GM12875 (cell line): ENCODE data around the gene NELL1.
"Not testable (repeated sequence)": the region's sequence is repeated elsewhere in the genome, so short reads cannot be mapped to it uniquely, and the experiment has no call there.

Experiments used
- H3K4me3 ChIP-seq: one replicate; pipeline ENCODE4 v1.5.1; 2011; ENCODE audit warnings: low read depth, low read length, control low read depth
- CTCF ChIP-seq: IDR thresholded peaks from 2 replicates; pipeline ENCODE4 v1.5.1; 2011; ENCODE audit warnings: low read depth, mild to moderate bottlenecking, control low read depth, inconsistent platforms, low read length, moderate library complexity, borderline replicate concordance; ENCODE audit not compliant: insufficient read depth

The NELL1 gene

GRCh38 chr11:20835561-20835960 lies 166.2 kb downstream of the NELL1 start:
- H3K4me3 ChIP-seq, result no peak overlapping the region
- TF ChIP-seq CTCF, result no peak

GRCh38 chr11:20839231-20839630 lies 169.8 kb downstream of the NELL1 start:
- TF ChIP-seq CTCF, result no peak
- no peak overlapping the region for H3K4me3 ChIP-seq

- no peak for TF ChIP-seq CTCF
- no peak overlapping the region for H3K4me3 ChIP-seq
Observed at GRCh38 chr11:20840341-20840740, 171.0 kb downstream of the NELL1 start.

GRCh38 chr11:20844216-20844615 lies 174.8 kb downstream of the NELL1 start:
- TF ChIP-seq CTCF, result no peak
- no peak overlapping the region for H3K4me3 ChIP-seq

- no peak overlapping the region for H3K4me3 ChIP-seq
- TF ChIP-seq CTCF, result no peak
Observed at GRCh38 chr11:20844630-20845029, 175.2 kb downstream of the NELL1 start.

GRCh38 chr11:20854215-20854955 lies 185.0 kb downstream of the NELL1 start:
- no peak for TF ChIP-seq CTCF
- H3K4me3 ChIP-seq, result no peak overlapping the region

GRCh38 chr11:20861322-20861721 lies 191.9 kb downstream of the NELL1 start:
- no peak overlapping the region for H3K4me3 ChIP-seq
- TF ChIP-seq CTCF, result no peak

- H3K4me3 ChIP-seq, result not testable (repeated sequence)
Observed at GRCh38 chr11:20862263-20862662, 192.9 kb downstream of the NELL1 start.
